ENCODE measurements around the gene MDM2. TPM values are rescaled to one million over a fixed set of nuclear protein-coding genes. Genes with fewer than 3 reads are reported as not detected.
A peak's percentile ranks its signal among the peaks of the same experiment; 100 is the strongest.

MDM2 gene
- total and polyA plus RNA-seq, 11 donors = 16.2 to 78.8 (median 49.0) TPM

DNA sequence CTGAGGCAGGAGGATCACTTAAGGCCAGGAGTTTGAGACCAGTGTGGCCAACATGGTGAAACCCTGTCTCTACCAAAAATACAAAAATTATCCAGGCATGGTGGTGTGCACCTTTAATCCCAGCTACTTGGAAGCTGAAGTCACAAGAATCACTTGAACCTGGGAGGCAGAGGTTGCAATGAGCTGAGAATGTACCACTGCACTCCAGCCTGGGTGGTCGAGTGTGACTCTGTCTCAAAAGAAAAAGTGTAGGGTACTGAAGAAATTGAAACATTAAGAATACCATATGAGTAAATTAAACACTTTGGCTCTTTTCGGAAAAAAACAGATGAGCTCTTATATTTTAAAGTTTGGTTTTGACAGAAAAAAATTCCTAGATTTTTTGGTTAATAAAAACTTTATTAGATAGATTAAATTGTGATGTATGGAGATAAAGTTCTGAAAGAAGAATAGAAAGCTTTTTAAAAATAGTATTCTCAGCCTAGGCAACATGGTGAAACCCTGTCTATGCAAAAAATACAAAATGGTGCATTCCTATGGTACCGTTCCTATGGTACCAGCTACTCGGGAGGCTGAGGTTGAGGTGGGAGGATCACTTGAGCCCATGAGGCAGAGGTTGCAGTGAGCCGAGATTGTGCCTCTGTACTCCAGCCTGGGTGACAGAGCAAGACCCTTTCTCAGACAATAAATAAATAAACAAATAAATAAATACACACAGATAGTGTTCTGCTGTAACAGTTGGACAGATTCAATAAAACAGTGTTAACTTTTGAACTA lies 20.1 kb downstream of the MDM2 start:
- intact Hi-C loops (cut with DNase I) = no loop called here
- H3K27me3 ChIP-seq = no peaks in the 10 kb centered on the region
- H3K4me3 ChIP-seq = no peak overlapping the region
- H3K36me3 ChIP-seq = peaks cover 0 to 97% (median 94%) of the 10 kb centered on the region in 9 donors
- no peaks in the 10 kb centered on the region for H3K9me3 ChIP-seq
- no peak overlapping the region for H3K27ac ChIP-seq
- no peak for TF ChIP-seq POLR2A (IDR thresholded peaks at IDR 0.05)
- TF ChIP-seq, protein P1, sequence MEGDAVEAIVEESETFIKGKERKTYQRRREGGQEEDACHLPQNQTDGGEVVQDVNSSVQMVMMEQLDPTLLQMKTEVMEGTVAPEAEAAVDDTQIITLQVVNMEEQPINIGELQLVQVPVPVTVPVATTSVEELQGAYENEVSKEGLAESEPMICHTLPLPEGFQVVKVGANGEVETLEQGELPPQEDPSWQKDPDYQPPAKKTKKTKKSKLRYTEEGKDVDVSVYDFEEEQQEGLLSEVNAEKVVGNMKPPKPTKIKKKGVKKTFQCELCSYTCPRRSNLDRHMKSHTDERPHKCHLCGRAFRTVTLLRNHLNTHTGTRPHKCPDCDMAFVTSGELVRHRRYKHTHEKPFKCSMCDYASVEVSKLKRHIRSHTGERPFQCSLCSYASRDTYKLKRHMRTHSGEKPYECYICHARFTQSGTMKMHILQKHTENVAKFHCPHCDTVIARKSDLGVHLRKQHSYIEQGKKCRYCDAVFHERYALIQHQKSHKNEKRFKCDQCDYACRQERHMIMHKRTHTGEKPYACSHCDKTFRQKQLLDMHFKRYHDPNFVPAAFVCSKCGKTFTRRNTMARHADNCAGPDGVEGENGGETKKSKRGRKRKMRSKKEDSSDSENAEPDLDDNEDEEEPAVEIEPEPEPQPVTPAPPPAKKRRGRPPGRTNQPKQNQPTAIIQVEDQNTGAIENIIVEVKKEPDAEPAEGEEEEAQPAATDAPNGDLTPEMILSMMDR (IDR thresholded peaks at IDR 0.05) = no peak
- no peak for ATAC-seq
- H3K4me1 ChIP-seq = peaks cover 0 to 7% (median 0%) of the 10 kb centered on the region in 12 donors
- no peak for DNase-seq
- 82 to 86% (median 85%) methylated on average over 5 of the region's 5 CpGs for WGBS, 4 donors

DNA sequence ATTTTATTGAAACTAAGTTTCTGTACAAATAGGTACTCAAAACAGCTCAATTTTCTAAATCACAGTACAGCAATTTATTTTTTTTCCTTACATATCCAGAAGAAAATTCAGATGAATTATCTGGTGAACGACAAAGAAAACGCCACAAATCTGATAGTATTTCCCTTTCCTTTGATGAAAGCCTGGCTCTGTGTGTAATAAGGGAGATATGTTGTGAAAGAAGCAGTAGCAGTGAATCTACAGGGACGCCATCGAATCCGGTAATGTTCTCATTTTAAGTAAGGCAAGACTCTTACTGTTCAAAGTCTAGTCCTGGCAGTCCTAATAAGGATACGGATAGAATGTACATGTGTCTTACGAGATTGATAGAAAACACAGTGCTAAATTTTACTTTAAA lies 20.7 kb downstream of the MDM2 start:
- Histone ChIP-seq H3K27me3 (no peaks in the 10 kb centered on the region), H3K9me3 (no peaks in the 10 kb centered on the region), H3K27ac (no peak overlapping the region), H3K36me3 (peaks cover 0 to 96% (median 92%) of the 10 kb centered on the region in 9 donors), H3K4me1 (peaks cover 0 to 2% (median 0%) of the 10 kb centered on the region in 12 donors), H3K4me3 (no peak overlapping the region)
- DNase-seq = no peak
- intact Hi-C loops (cut with DNase I) = no loop called here
- ATAC-seq = no peak
- WGBS, 4 donors = 89 to 94% (median 90%) methylated on average over 7 of the region's 7 CpGs
- TF ChIP-seq POLR2A (IDR thresholded peaks at IDR 0.05) = no peak
- TF ChIP-seq, protein P1 (IDR thresholded peaks at IDR 0.05) = no peak

DNA sequence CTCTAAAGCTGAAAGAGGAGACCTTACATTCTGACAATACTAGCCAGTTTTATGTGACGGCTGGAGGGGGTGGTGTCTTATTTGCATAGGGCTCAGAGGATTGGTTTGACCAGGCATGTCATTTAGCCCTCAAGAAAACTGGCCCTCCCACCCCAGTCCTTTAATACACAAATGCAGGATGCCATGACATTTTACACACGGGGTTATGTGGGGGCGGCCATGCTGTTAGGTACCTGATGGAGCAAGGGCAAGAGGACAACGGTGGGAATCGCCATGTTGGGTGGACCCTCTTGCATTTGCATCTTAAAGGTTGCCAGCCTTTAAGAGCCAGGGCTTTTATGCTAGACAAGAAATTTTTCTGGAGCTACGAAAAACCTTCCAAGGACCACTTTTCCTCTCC lies 23.3 kb downstream of the MDM2 start:
- no peak overlapping the region for H3K4me3 ChIP-seq
- ATAC-seq = peak in 1 of 4 donors; percentile 24
- TF ChIP-seq, protein P1 (IDR thresholded peaks at IDR 0.05) = no peak
- TF ChIP-seq POLR2A (IDR thresholded peaks at IDR 0.05) = no peak
- peaks cover 0 to 96% (median 92%) of the 10 kb centered on the region in 9 donors for H3K36me3 ChIP-seq
- DNase-seq = no peak
- peaks cover 0 to 9% (median 0%) of the 10 kb centered on the region in 12 donors for H3K4me1 ChIP-seq
- no peak overlapping the region for H3K27ac ChIP-seq
- no peaks in the 10 kb centered on the region for H3K27me3 ChIP-seq
- intact Hi-C loops (cut with DNase I) = no loop called here
- no peaks in the 10 kb centered on the region for H3K9me3 ChIP-seq
- WGBS, 4 donors = 87 to 91% (median 90%) methylated on average over 6 of the region's 6 CpGs

DNA sequence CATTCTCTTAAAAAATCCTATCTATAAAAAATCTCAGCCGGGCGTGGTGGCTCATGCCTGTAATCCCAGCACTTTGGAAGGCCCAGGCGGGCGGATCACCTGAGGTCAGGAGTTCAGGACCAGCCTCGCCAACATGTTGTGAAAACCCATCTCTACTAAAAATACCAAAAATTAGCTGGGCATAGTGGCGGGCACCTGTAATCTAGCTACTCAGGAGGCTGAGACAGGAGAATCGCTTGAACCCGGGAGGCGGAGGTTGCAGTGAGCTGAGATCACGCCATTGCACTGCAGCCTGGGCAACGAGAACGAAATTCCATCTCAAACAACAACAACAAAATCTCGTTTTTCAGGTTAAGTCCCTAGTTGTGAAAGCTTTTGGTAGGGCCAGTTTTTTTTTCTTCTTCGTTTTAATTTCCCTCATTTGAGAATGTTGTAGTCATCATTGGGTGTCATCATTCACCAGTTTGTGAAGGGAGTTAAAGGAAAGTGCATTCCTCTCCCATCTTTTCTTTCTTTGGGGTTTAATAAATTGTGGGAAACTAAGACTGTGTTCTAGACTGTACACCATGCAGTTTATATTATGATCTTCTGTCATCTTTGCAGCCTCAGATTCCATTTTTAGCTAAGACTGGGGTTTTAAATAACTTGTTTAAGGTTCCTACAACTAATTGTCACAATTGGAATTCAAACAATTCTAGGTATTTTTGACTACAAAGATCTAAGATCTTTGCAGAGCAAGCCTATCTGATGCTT lies 23.9 kb downstream of the MDM2 start:
- peaks cover 0 to 9% (median 0%) of the 10 kb centered on the region in 12 donors for H3K4me1 ChIP-seq
- peaks cover 0 to 96% (median 92%) of the 10 kb centered on the region in 9 donors for H3K36me3 ChIP-seq
- H3K27me3 ChIP-seq = no peaks in the 10 kb centered on the region
- WGBS, 4 donors = 94 to 96% (median 94%) methylated on average over 14 of the region's 14 CpGs
- no peaks in the 10 kb centered on the region for H3K9me3 ChIP-seq
- intact Hi-C loops (cut with DNase I) = no loop called here
- DNase-seq (no peak), ATAC-seq (no peak)
- TF ChIP-seq, protein P1 (IDR thresholded peaks at IDR 0.05) = no peak
- TF ChIP-seq POLR2A (IDR thresholded peaks at IDR 0.05) = no peak
- H3K27ac ChIP-seq = no peak overlapping the region
- no peak overlapping the region for H3K4me3 ChIP-seq

All from heart left ventricle (tissue), 16 donors.